K562 (cell line): ENCODE data around the gene PITPNC1. TPM values are rescaled to one million over a fixed set of nuclear protein-coding genes. Genes with fewer than 3 reads are reported as not detected.
A peak's percentile ranks its signal among the peaks of the same experiment; 100 is the strongest.

Experiments used
- ELK1 ChIP-seq: sonication (generic); formaldehyde crosslinking; IDR thresholded peaks from 2 replicates; pipeline ENCODE4 v1.8.1; 2022; ENCODE audit warnings: missing genetic modification reagents
- KDM4B ChIP-seq, 2 experiments: fragments of 450-650 bp in 1 of 2; sonication (generic) in 1 of 2; IDR thresholded peaks; 2 replicates each; pipeline ENCODE4 v1.6.1; 2016 to 2017; ENCODE audit warnings: borderline replicate concordance in 2 of 2, antibody characterized with exemption in 1 of 2, low read depth in 1 of 2, mild to moderate bottlenecking in 1 of 2
- MCM5 ChIP-seq: fragments of 450-650 bp; IDR thresholded peaks from 2 replicates; pipeline ENCODE4 v1.6.1; 2016; ENCODE audit warnings: low read depth
- PHB2 ChIP-seq: fragments of 450-650 bp; IDR thresholded peaks from 2 replicates; pipeline ENCODE4 v1.6.1; 2017; ENCODE audit warnings: low read depth
- POLR2B ChIP-seq: fragments of 450-650 bp; IDR thresholded peaks from 2 replicates; pipeline ENCODE4 v1.6.1; 2018; ENCODE audit warnings: low read depth; ENCODE audit not compliant: partially characterized antibody
- RNF2 ChIP-seq: sonication (generic); IDR thresholded peaks from 2 replicates; pipeline ENCODE4 v1.6.1; 2016
- SMARCE1 ChIP-seq: fragments of 450-650 bp; IDR thresholded peaks from 2 replicates; pipeline ENCODE4 v1.7.1; 2016; ENCODE audit warnings: mild to moderate bottlenecking
- XRCC3 ChIP-seq: fragments of 450-650 bp; IDR thresholded peaks from 2 replicates; pipeline ENCODE4 v1.6.1; 2017; ENCODE audit warnings: mild to moderate bottlenecking, moderate library complexity
- ZNF146 ChIP-seq: IDR thresholded peaks from one replicate; pipeline ENCODE4 v1.6.1; 2018; ENCODE audit warnings: missing compliant biosample characterization; ENCODE audit not compliant: unreplicated experiment
- polyA plus RNA-seq, 8 experiments: library from polyadenylated mRNA; depleted of rRNA in 4 of 8; stranded (reverse) in 5 of 8; unstranded in 3 of 8; fragments of >200 nt; fragmentation: Nextera tagmentation in 2 of 8; fragmentation: Illumina TruSeq in 1 of 8; extraction: Ambion mirVana in 2 of 8; extraction: Trizol in 1 of 8; gene quantifications; 2 replicates each; pipeline versions ENCODE4 v1.2.1 to v1.2.3, GENCODE V29; 2011 to 2014; ENCODE audit warnings: inconsistent platforms in 1 of 8, missing spikeins in 1 of 8
- total RNA-seq, 7 experiments: library from RNA; depleted of rRNA in 6 of 7; stranded (reverse); fragments of >200 nt in 6 of 7; fragmentation: Illumina TruSeq in 2 of 7; extraction: Trizol in 2 of 7; gene quantifications; 2 replicates each; pipeline versions ENCODE4 v1.2.1 to v1.2.3, GENCODE V29; 2011 to 2021; ENCODE audit warnings: low replicate concordance in 1 of 7
- TF ChIP-seq, protein P1 (sequence below): fragments of 450-650 bp; IDR thresholded peaks from 2 replicates; pipeline ENCODE4 v1.6.1; 2017; ENCODE audit warnings: antibody characterized with exemption
- TF ChIP-seq, protein P2 (sequence below): fragments of 450-650 bp; IDR thresholded peaks from 2 replicates; pipeline ENCODE4 v1.6.1; 2016
- TF ChIP-seq, protein P3 (sequence below), 2 experiments: fragments of 450-650 bp in 1 of 2; IDR thresholded peaks; 2 replicates each; pipeline ENCODE4 v1.6.1; 2011 to 2017; ENCODE audit warnings: low read depth in 2 of 2, antibody characterized with exemption in 1 of 2, borderline replicate concordance in 1 of 2, low read length in 1 of 2, mild to moderate bottlenecking in 1 of 2, mixed read lengths in 1 of 2; ENCODE audit not compliant: control insufficient read depth in 1 of 2

PITPNC1 gene
- total and polyA plus RNA-seq, 9 of the 15 experiments (the other 6 are each of a cell fraction or from before 2014, with no cell fraction given), result 0.11 to 1.1 (median 0.65) TPM

DNA sequence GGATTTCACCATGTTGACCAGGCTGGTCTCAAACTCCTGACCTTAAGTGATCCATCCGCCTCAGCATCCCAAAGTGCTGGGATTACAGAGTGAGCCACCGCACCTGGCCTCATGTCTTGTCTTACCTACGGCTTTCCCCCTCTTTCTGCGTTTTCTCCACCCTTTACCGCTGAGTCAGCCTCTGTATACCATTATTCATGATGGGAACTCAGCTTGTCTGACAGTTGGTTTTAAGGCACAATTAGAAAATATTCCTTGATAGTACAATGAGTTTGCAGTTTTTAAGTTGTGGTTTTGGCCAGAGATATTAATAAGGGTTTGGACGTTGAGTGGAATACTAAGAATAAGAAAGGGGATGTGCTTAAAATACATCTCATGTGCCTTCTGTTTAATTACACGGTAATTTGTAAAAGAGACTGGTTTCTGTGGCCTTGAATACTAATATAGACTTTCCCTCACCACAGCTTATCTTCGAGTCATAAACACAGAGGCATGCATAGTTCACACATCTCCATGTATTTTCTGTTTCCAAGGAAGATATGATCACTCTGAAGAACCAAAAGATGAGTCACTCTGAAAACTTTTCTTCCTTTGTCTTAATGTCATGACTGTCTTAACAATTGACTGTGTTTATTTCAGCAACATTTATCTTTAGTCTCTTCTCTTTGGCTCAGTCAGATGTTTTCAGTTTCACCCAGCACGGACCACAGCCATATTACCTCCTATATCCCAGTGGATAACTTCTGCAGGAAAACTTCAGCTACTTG is 54.4 kb downstream of the PITPNC1 start (continued):
- TF ChIP-seq ELK1 (CRISPR knock-in tag) (no peak), POLR2B (no peak), ZNF146 (CRISPR knock-in tag) (no peak), KDM4B (IDR thresholded peaks at IDR 0.05; ENCODE audit: borderline replicate concordance in 2 of 2, low read depth in 1 of 2) (no peak), SMARCE1 (peak; percentile 66; the same call in 1 of the 2 replicates), PHB2 (no peak), XRCC3 (no peak), RNF2 (no peak), MCM5 (no peak)
- TF ChIP-seq, protein P1, sequence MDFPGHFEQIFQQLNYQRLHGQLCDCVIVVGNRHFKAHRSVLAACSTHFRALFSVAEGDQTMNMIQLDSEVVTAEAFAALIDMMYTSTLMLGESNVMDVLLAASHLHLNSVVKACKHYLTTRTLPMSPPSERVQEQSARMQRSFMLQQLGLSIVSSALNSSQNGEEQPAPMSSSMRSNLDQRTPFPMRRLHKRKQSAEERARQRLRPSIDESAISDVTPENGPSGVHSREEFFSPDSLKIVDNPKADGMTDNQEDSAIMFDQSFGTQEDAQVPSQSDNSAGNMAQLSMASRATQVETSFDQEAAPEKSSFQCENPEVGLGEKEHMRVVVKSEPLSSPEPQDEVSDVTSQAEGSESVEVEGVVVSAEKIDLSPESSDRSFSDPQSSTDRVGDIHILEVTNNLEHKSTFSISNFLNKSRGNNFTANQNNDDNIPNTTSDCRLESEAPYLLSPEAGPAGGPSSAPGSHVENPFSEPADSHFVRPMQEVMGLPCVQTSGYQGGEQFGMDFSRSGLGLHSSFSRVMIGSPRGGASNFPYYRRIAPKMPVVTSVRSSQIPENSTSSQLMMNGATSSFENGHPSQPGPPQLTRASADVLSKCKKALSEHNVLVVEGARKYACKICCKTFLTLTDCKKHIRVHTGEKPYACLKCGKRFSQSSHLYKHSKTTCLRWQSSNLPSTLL, result no peak
- TF ChIP-seq, protein P2, sequence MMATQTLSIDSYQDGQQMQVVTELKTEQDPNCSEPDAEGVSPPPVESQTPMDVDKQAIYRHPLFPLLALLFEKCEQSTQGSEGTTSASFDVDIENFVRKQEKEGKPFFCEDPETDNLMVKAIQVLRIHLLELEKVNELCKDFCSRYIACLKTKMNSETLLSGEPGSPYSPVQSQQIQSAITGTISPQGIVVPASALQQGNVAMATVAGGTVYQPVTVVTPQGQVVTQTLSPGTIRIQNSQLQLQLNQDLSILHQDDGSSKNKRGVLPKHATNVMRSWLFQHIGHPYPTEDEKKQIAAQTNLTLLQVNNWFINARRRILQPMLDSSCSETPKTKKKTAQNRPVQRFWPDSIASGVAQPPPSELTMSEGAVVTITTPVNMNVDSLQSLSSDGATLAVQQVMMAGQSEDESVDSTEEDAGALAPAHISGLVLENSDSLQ, result peak; percentile 49
- TF ChIP-seq, protein P3, sequence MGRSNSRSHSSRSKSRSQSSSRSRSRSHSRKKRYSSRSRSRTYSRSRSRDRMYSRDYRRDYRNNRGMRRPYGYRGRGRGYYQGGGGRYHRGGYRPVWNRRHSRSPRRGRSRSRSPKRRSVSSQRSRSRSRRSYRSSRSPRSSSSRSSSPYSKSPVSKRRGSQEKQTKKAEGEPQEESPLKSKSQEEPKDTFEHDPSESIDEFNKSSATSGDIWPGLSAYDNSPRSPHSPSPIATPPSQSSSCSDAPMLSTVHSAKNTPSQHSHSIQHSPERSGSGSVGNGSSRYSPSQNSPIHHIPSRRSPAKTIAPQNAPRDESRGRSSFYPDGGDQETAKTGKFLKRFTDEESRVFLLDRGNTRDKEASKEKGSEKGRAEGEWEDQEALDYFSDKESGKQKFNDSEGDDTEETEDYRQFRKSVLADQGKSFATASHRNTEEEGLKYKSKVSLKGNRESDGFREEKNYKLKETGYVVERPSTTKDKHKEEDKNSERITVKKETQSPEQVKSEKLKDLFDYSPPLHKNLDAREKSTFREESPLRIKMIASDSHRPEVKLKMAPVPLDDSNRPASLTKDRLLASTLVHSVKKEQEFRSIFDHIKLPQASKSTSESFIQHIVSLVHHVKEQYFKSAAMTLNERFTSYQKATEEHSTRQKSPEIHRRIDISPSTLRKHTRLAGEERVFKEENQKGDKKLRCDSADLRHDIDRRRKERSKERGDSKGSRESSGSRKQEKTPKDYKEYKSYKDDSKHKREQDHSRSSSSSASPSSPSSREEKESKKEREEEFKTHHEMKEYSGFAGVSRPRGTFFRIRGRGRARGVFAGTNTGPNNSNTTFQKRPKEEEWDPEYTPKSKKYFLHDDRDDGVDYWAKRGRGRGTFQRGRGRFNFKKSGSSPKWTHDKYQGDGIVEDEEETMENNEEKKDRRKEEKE (IDR thresholded peaks at IDR 0.05; ENCODE audit: borderline replicate concordance in 1 of 2, control insufficient read depth in 1 of 2, low read depth in 2 of 2, low read length in 1 of 2), result no peak
